ENCODE results near the gene ARL14EPL.
"Not testable (repeated sequence)": the region's sequence is repeated elsewhere in the genome, so short reads cannot be mapped to it uniquely, and the experiment has no call there.

ARL14EPL gene

GRCh38 chr5:116058346-116058936, 26.2 kb downstream of the ARL14EPL start:
- DNase-seq: peak in 1 of 2 experiments; percentile 31

- DNase-seq: no peak
Measured at GRCh38 chr5:116062352-116062751, 30.1 kb downstream of the ARL14EPL start.

- DNase-seq: no peak
Measured at GRCh38 chr5:116063950-116064349, 31.7 kb downstream of the ARL14EPL start.

GRCh38 chr5:116068028-116068632, 35.9 kb downstream of the ARL14EPL start:
- DNase-seq: peak; percentile 37 to 60

- no peak for DNase-seq
Measured at GRCh38 chr5:116071211-116071610, 38.9 kb downstream of the ARL14EPL start.

- peak; percentile 60 to 73 for DNase-seq
Measured at GRCh38 chr5:116075191-116075831, 43.0 kb downstream of the ARL14EPL start.

GRCh38 chr5:116076496-116076895, 44.2 kb downstream of the ARL14EPL start:
- peak; percentile 82 to 84 for DNase-seq

GRCh38 chr5:116078199-116078598, 45.9 kb downstream of the ARL14EPL start:
- no peak for DNase-seq

- peak; percentile 44 to 62 for DNase-seq
Measured at GRCh38 chr5:116084287-116084691, 52.0 kb downstream of the ARL14EPL start.

GRCh38 chr5:116084871-116085715, 52.8 kb downstream of the ARL14EPL start, which contains the start of gene COMMD10:
COMMD10 (plus strand) TSS chr5:116085025.
- DNase-seq: peak; percentile 85 to 88

- DNase-seq: not testable (repeated sequence)
Measured at GRCh38 chr5:116086309-116086708, 54.0 kb downstream of the ARL14EPL start.

- no peak for DNase-seq
Measured at GRCh38 chr5:116088062-116088461, 55.8 kb downstream of the ARL14EPL start.

GRCh38 chr5:116090302-116090701, 58.0 kb downstream of the ARL14EPL start:
- DNase-seq: no peak

GRCh38 chr5:116091416-116091815, 59.1 kb downstream of the ARL14EPL start:
- DNase-seq: peak; percentile 10 to 46

- DNase-seq: no peak
Measured at GRCh38 chr5:116097301-116097700, 65.0 kb downstream of the ARL14EPL start.

GRCh38 chr5:116098998-116099397, 66.7 kb downstream of the ARL14EPL start:
- no peak for DNase-seq

- DNase-seq: not testable (repeated sequence)
Measured at GRCh38 chr5:116104941-116105340, 72.7 kb downstream of the ARL14EPL start.

All from Kasumi-1 (cell line).